DND-41 (cell line): ENCODE results near the gene HPCA.

Source experiments
- CTCF ChIP-seq: IDR thresholded peaks from 2 replicates; pipeline ENCODE4 v1.5.1; 2012; ENCODE audit warnings: borderline replicate concordance, low read length, moderate library complexity, mild to moderate bottlenecking; ENCODE audit not compliant: poor library complexity, severe bottlenecking; ENCODE audit errors: extremely low read depth
- EZH2 ChIP-seq: IDR thresholded peaks from 3 replicates; pipeline ENCODE4 v1.6.1; 2012; ENCODE audit warnings: borderline replicate concordance, low read depth, mild to moderate bottlenecking, moderate library complexity, low read length, inconsistent platforms; ENCODE audit not compliant: severe bottlenecking

GRCh38 chr1:32918179-32918578 is 31.9 kb downstream of the HPCA start:
- TF ChIP-seq EZH2 (no peak), CTCF (no peak)
